BE2C (cell line): ENCODE measurements around the gene DIP2C.

Source experiments
- DNase-seq: peaks from one replicate; pipeline ENCODE4 v3.0.0-alpha.2; 2020
- H3K27me3 ChIP-seq: fragments of 250-450 bp; sonication (Bioruptor Pico); 2 replicates; pipeline ENCODE4 v1.5.1; 2020; ENCODE audit warnings: mild to moderate bottlenecking
- H3K36me3 ChIP-seq: fragments of 250-450 bp; sonication (Bioruptor Pico); 2 replicates; pipeline ENCODE4 v1.5.1; 2020; ENCODE audit warnings: mild to moderate bottlenecking
- H3K4me1 ChIP-seq: fragments of 250-450 bp; sonication (Bioruptor Pico); 2 replicates; pipeline ENCODE4 v1.5.1; 2020
- H3K4me3 ChIP-seq: 2 replicates; pipeline ENCODE4 v1.5.1; 2011; ENCODE audit warnings: low read depth, low read length
- H3K9me3 ChIP-seq: fragments of 250-450 bp; sonication (Bioruptor Pico); 2 replicates; pipeline ENCODE4 v1.5.1; 2020
- CTCF ChIP-seq: IDR thresholded peaks from 2 replicates; pipeline ENCODE4 v1.5.1; 2012; ENCODE audit warnings: mild to moderate bottlenecking, low read depth, low read length

DIP2C gene

DNA sequence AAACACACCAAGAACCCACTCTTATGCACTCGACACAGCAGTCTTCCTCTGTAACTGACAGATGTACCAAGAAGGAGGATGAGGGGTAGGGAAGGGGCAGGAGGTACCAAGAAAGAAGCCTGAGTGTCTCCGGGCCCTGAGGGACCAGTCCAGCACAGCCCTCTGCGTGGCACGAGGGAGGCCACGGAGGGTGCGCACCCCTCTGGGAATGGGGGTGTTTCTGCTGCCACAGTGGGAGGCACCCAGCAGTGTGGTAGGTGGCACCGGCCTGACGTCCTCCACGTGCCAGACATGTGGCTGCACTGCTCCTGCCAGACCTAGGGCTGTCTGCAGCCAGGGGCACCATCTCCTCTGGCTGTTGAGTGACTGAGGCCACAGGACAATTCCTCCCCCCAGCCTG lies 399.9 kb downstream of the DIP2C start:
- DNase-seq = no peak
- Histone ChIP-seq H3K4me1 (no peaks in the 10 kb centered on the region), H3K4me3 (no peak overlapping the region), H3K27me3 (no peaks in the 10 kb centered on the region), H3K36me3 (no peaks in the 10 kb centered on the region), H3K9me3 (no peaks in the 10 kb centered on the region)
- TF ChIP-seq CTCF = no peak

GRCh38 chr10:288316-289200 lies 400.9 kb downstream of the DIP2C start:
- H3K4me1 ChIP-seq = no peaks in the 10 kb centered on the region
- no peak for DNase-seq
- H3K9me3 ChIP-seq = no peaks in the 10 kb centered on the region
- no peak overlapping the region for H3K4me3 ChIP-seq
- no peaks in the 10 kb centered on the region for H3K27me3 ChIP-seq
- no peak for TF ChIP-seq CTCF
- H3K36me3 ChIP-seq = no peaks in the 10 kb centered on the region

DNA sequence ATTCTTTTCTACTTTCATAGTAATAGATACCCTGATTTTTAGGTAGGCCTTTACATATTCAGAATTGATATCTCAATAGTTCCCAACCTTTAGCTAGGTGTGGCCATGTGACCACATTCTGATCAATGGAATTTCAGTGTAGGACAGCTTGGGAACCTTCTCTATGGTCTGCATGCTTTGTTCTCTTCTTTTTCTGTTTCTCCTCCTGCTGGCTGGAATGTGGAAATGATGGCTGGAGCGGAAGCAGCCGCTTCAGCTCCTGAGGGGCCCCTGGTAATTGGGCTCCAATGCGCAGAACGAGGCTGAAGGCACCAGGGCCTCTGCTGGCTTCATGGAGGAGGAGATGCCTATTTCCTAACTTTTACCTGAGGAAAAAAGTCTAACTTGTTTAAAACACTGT lies 401.7 kb downstream of the DIP2C start:
- Histone ChIP-seq H3K27me3 (no peaks in the 10 kb centered on the region), H3K4me1 (no peaks in the 10 kb centered on the region), H3K36me3 (no peaks in the 10 kb centered on the region), H3K9me3 (no peaks in the 10 kb centered on the region), H3K4me3 (no peak overlapping the region)
- no peak for DNase-seq
- no peak; the same call in 1 of the 2 replicates for TF ChIP-seq CTCF

- Histone ChIP-seq H3K4me3 (no peak overlapping the region), H3K9me3 (no peaks in the 10 kb centered on the region), H3K27me3 (no peaks in the 10 kb centered on the region), H3K36me3 (no peaks in the 10 kb centered on the region), H3K4me1 (no peaks in the 10 kb centered on the region)
- no peak for TF ChIP-seq CTCF
- DNase-seq = no peak
These were observed 402.3 kb downstream of the DIP2C start for GRCh38 chr10:287026-287709.

- TF ChIP-seq CTCF = no peak
- no peaks in the 10 kb centered on the region for H3K27me3 ChIP-seq
- no peaks in the 10 kb centered on the region for H3K9me3 ChIP-seq
- H3K4me3 ChIP-seq = no peak overlapping the region
- DNase-seq = no peak
- no peaks in the 10 kb centered on the region for H3K4me1 ChIP-seq
- H3K36me3 ChIP-seq = no peaks in the 10 kb centered on the region
These were observed 404.3 kb downstream of the DIP2C start for GRCh38 chr10:285216-285615.

DNA sequence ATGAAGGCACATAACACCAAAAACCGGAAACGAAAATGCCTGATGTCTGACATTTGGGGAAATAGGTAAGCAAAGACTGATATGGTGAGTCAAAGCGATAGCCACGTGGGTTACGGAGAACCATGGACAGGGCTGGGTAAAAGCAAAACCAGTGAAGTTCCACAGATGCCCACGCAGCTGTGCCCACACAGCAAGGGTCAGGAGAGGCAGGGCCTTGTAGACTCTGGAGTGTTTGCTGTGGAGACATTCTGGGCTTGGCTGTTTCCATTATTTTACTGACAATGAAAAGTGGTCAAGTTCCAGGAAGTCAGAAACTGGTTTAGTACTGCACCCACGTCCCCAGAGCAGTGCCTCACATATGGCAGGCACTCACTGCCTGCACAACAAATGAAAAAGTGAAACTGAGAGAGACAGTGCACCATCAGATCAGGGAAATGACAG lies 405.5 kb downstream of the DIP2C start:
- H3K4me1 ChIP-seq = no peaks in the 10 kb centered on the region
- no peaks in the 10 kb centered on the region for H3K9me3 ChIP-seq
- H3K27me3 ChIP-seq = no peaks in the 10 kb centered on the region
- H3K36me3 ChIP-seq = no peaks in the 10 kb centered on the region
- no peak overlapping the region for H3K4me3 ChIP-seq
- no peak for DNase-seq
- TF ChIP-seq CTCF = no peak
